DOHH2 (cell line): ENCODE data around the gene BMS1.

Experiments
- H3F3A ChIP-seq: fragments of 200-600 bp; sonication (generic), shearing (Covaris generic); 2 replicates; pipeline ENCODE4 v1.6.0; 2016; ENCODE audit warnings: antibody characterized with exemption, mild to moderate bottlenecking; ENCODE audit not compliant: control insufficient read depth, insufficient read depth
- H3K27ac ChIP-seq: fragments of 200-600 bp; sonication (generic); 2 replicates; pipeline ENCODE4 v1.5.1; 2014; ENCODE audit warnings: low read depth, mild to moderate bottlenecking, low read length, moderate library complexity
- H3K27me3 ChIP-seq: fragments of 200-600 bp; sonication (generic); 2 replicates; pipeline ENCODE4 v1.6.1; 2014; ENCODE audit warnings: mild to moderate bottlenecking, low read length, mixed read lengths; ENCODE audit not compliant: control insufficient read depth
- H3K36me3 ChIP-seq: fragments of 200-600 bp; sonication (generic); 2 replicates; pipeline ENCODE4 v1.6.1; 2014; ENCODE audit warnings: mild to moderate bottlenecking, low read length, moderate library complexity, mixed read lengths; ENCODE audit not compliant: control insufficient read depth
- H3K4me1 ChIP-seq: fragments of 200-600 bp; sonication (generic); 2 replicates; pipeline ENCODE4 v1.6.1; 2014; ENCODE audit warnings: mild to moderate bottlenecking, low read length, mixed read lengths; ENCODE audit not compliant: control insufficient read depth
- H3K4me2 ChIP-seq: fragments of 200-600 bp; sonication (generic); 2 replicates; pipeline ENCODE4 v1.6.0; 2014; ENCODE audit warnings: mild to moderate bottlenecking, low read length, moderate library complexity
- H3K4me3 ChIP-seq: fragments of 200-600 bp; sonication (generic); 2 replicates; pipeline ENCODE4 v1.5.1; 2014; ENCODE audit warnings: mild to moderate bottlenecking, low read length, mixed read lengths
- H3K79me2 ChIP-seq: fragments of 200-600 bp; sonication (generic); 2 replicates; pipeline ENCODE4 v1.6.1; 2014; ENCODE audit warnings: mild to moderate bottlenecking, low read length, mixed read lengths; ENCODE audit not compliant: control insufficient read depth
- H3K9me2 ChIP-seq: fragments of 200-600 bp; sonication (generic); replicated peaks from 2 replicates; pipeline ENCODE4 v1.6.1; 2014; ENCODE audit warnings: mild to moderate bottlenecking, low read length, mixed read lengths; ENCODE audit not compliant: control insufficient read depth
- H3K9me3 ChIP-seq: fragments of 200-600 bp; sonication (generic); 2 replicates; pipeline ENCODE4 v1.6.1; 2014; ENCODE audit warnings: antibody characterized with exemption, low read length, mixed read lengths; ENCODE audit not compliant: control insufficient read depth, insufficient read depth
- H4K20me1 ChIP-seq: fragments of 200-600 bp; sonication (generic); 2 replicates; pipeline ENCODE4 v1.6.0; 2014; ENCODE audit warnings: low read depth, mild to moderate bottlenecking, antibody characterized with exemption, low read length, moderate library complexity; ENCODE audit not compliant: control insufficient read depth, insufficient read depth
- CTCF ChIP-seq: fragments of 200-600 bp; sonication (generic); IDR thresholded peaks from one replicate; pipeline ENCODE4 v1.5.1; 2014; ENCODE audit warnings: antibody characterized with exemption, mild to moderate bottlenecking, low read depth, low read length; ENCODE audit not compliant: poor library complexity, severe bottlenecking
- EZH2phosphoT487 ChIP-seq: fragments of 200-600 bp; sonication (generic); IDR thresholded peaks from 2 replicates; pipeline ENCODE4 v1.6.1; 2017; ENCODE audit warnings: borderline replicate concordance, mild to moderate bottlenecking, antibody characterized with exemption, low read length, moderate library complexity, mixed read lengths

Gene BMS1

GRCh38 chr10:42875388-42875755, 92.8 kb downstream of the BMS1 start:
- TF ChIP-seq EZH2phosphoT487 = no peak
- TF ChIP-seq CTCF = no peak
- no peaks in the 10 kb centered on the region for H3K36me3 ChIP-seq

GRCh38 chr10:42875798-42876341, 93.3 kb downstream of the BMS1 start:
- no peaks in the 10 kb centered on the region for H3K4me1 ChIP-seq
- H3K27ac ChIP-seq = no peak overlapping the region
- H3K4me2 ChIP-seq = no peak overlapping the region
- no peaks in the 10 kb centered on the region for H3K79me2 ChIP-seq
- no peak overlapping the region for H3K4me3 ChIP-seq
- no peaks in the 10 kb centered on the region for H3K9me2 ChIP-seq
- H3F3A ChIP-seq = no peaks in the 10 kb centered on the region
- H4K20me1 ChIP-seq = no peaks in the 10 kb centered on the region
- no peaks in the 10 kb centered on the region for H3K36me3 ChIP-seq
- TF ChIP-seq CTCF (no peak), EZH2phosphoT487 (no peak)
- no peaks in the 10 kb centered on the region for H3K27me3 ChIP-seq
- no peaks in the 10 kb centered on the region for H3K9me3 ChIP-seq

More at GRCh38 chr10:42875388-42875755, 92.8 kb downstream of the BMS1 start:
- no peaks in the 10 kb centered on the region for H3F3A ChIP-seq
- no peaks in the 10 kb centered on the region for H3K79me2 ChIP-seq
- no peaks in the 10 kb centered on the region for H4K20me1 ChIP-seq
- no peak overlapping the region for H3K27ac ChIP-seq
- no peak overlapping the region for H3K4me2 ChIP-seq
- H3K4me3 ChIP-seq = no peak overlapping the region
- H3K4me1 ChIP-seq = no peaks in the 10 kb centered on the region
- H3K9me2 ChIP-seq = no peaks in the 10 kb centered on the region
- H3K27me3 ChIP-seq = no peaks in the 10 kb centered on the region
- H3K9me3 ChIP-seq = no peaks in the 10 kb centered on the region

GRCh38 chr10:42876476-42876875, 93.9 kb downstream of the BMS1 start:
- no peaks in the 10 kb centered on the region for H3K4me1 ChIP-seq

More at GRCh38 chr10:42876476-42876875, 93.9 kb downstream of the BMS1 start:
- TF ChIP-seq EZH2phosphoT487 (no peak), CTCF (no peak)
- no peaks in the 10 kb centered on the region for H3K27me3 ChIP-seq
- H3K9me3 ChIP-seq = no peaks in the 10 kb centered on the region
- H3K4me3 ChIP-seq = no peak overlapping the region
- H3K79me2 ChIP-seq = no peaks in the 10 kb centered on the region
- no peaks in the 10 kb centered on the region for H3K36me3 ChIP-seq
- no peaks in the 10 kb centered on the region for H3K9me2 ChIP-seq
- no peak overlapping the region for H3K27ac ChIP-seq
- no peaks in the 10 kb centered on the region for H3F3A ChIP-seq
- H4K20me1 ChIP-seq = no peaks in the 10 kb centered on the region
- no peak overlapping the region for H3K4me2 ChIP-seq
